NCI-H2227 (cell line): ENCODE measurements around the gene RAB31.

Source experiments
- DNase-seq: peaks from one replicate; lab custom pipeline; 2025; ENCODE audit not compliant: unreplicated experiment; lab: John Stamatoyannopoulos, UW

Gene RAB31

GRCh38 chr18:9810299-9810698 lies 102.2 kb downstream of the RAB31 start:
- DNase-seq, result no peak

- no peak for DNase-seq
Observed at GRCh38 chr18:9810994-9811705, 103.0 kb downstream of the RAB31 start.

- DNase-seq, result no peak
Observed at GRCh38 chr18:9811978-9812377, 103.9 kb downstream of the RAB31 start.

GRCh38 chr18:9814431-9814830 lies 106.3 kb downstream of the RAB31 start:
- DNase-seq, result no peak

- no peak for DNase-seq
Observed at GRCh38 chr18:9817286-9817685, 109.2 kb downstream of the RAB31 start.

GRCh38 chr18:9817725-9818422 lies 109.8 kb downstream of the RAB31 start:
- no peak for DNase-seq

GRCh38 chr18:9818423-9818734 lies 110.3 kb downstream of the RAB31 start:
- DNase-seq, result no peak

GRCh38 chr18:9820127-9820526 lies 112.0 kb downstream of the RAB31 start:
- no peak for DNase-seq

- no peak for DNase-seq
Observed at GRCh38 chr18:9820719-9821118, 112.6 kb downstream of the RAB31 start.

GRCh38 chr18:9822587-9823185 lies 114.6 kb downstream of the RAB31 start:
- no peak for DNase-seq

- DNase-seq, result no peak
Observed at GRCh38 chr18:9823805-9824473, 115.8 kb downstream of the RAB31 start.

- no peak for DNase-seq
Observed at GRCh38 chr18:9824474-9824832, 116.4 kb downstream of the RAB31 start.

GRCh38 chr18:9824952-9825371 lies 116.9 kb downstream of the RAB31 start:
- DNase-seq, result no peak

- DNase-seq, result no peak
Observed at GRCh38 chr18:9825571-9826073, 117.5 kb downstream of the RAB31 start.

- no peak for DNase-seq
Observed at GRCh38 chr18:9826685-9827084, 118.6 kb downstream of the RAB31 start.

GRCh38 chr18:9827211-9827792 lies 119.2 kb downstream of the RAB31 start:
- no peak for DNase-seq

- no peak for DNase-seq
Observed at GRCh38 chr18:9827793-9828505, 119.8 kb downstream of the RAB31 start.

- no peak for DNase-seq
Observed at GRCh38 chr18:9828506-9829396, 120.7 kb downstream of the RAB31 start.

- DNase-seq, result no peak
Observed at GRCh38 chr18:9829397-9829712, 121.3 kb downstream of the RAB31 start.
